Measurements from ENCODE around the gene KLC1. TPM values are rescaled to one million over a fixed set of nuclear protein-coding genes. Genes with fewer than 3 reads are reported as not detected.

KLC1 gene
- total RNA-seq, 2 donors from 2014 or later = 185 to 201 TPM

GRCh38 chr14:103728721-103729120, 99.7 kb downstream of the KLC1 start:
- Histone ChIP-seq H3K27me3 (no peaks in the 10 kb centered on the region), H3K27ac (no peak overlapping the region), H3K4me1 (peaks cover 0 to 35% of the 10 kb centered on the region in 2 donors), H3K9me3 (no peaks in the 10 kb centered on the region), H3K4me3 (no peak overlapping the region), H3K36me3 (peaks cover 48% of the 10 kb centered on the region)
- TF ChIP-seq, protein P1, sequence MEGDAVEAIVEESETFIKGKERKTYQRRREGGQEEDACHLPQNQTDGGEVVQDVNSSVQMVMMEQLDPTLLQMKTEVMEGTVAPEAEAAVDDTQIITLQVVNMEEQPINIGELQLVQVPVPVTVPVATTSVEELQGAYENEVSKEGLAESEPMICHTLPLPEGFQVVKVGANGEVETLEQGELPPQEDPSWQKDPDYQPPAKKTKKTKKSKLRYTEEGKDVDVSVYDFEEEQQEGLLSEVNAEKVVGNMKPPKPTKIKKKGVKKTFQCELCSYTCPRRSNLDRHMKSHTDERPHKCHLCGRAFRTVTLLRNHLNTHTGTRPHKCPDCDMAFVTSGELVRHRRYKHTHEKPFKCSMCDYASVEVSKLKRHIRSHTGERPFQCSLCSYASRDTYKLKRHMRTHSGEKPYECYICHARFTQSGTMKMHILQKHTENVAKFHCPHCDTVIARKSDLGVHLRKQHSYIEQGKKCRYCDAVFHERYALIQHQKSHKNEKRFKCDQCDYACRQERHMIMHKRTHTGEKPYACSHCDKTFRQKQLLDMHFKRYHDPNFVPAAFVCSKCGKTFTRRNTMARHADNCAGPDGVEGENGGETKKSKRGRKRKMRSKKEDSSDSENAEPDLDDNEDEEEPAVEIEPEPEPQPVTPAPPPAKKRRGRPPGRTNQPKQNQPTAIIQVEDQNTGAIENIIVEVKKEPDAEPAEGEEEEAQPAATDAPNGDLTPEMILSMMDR (IDR thresholded peaks at IDR 0.05) = no peak
- DNase-seq (ENCODE audit: low spot score) = no peak

DNA sequence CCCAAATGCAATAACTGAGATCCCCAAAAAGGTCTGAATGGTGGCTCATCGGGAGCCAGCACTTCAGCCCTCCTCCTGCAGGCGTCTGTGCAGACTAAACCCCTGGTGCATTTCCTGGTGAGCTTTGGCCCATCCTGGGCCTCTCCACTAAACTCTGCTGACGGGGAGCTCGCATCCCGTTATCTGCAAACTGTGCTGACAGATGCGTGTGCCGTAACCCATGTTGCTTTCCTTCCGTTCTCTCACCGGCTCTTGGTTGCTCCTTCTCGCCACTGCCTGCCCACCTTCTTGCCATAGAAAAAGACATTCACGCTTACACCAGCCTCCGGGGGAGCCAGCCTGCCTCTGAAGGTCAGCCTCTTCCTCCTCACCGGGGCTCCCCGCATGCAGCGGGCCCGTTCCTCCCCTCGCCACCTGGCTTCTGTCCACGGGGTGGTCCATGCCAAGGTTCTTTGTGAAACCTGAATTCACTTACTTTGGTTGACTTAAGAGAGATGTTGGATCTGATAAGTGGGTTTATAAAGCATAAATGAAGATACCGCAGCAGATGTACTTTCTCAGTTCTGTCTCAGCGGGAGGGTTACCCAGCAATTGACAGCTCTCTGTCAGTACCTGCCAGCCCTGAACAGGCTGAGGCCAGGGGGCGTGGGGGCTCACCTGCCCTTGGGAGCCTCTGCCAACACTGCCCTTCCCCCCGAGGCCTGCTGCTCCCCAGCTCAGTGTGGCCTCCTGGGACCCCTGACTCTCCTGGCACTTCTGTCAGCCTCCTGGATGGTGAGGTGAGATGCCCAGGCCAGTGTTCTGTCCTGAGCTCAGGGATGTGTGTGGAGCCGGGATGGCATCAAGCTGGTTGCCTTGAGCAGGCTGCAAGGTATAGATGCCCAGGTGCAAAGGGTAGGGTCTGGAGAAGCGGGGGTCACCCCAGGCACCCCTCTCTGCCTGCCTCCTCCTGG, 100.8 kb downstream of the KLC1 start:
- TF ChIP-seq, protein P1 (IDR thresholded peaks at IDR 0.05) = no peak
- no peak for DNase-seq (ENCODE audit: low spot score)
- H3K4me1 ChIP-seq = peaks cover 0 to 31% of the 10 kb centered on the region in 2 donors
- H3K9me3 ChIP-seq = no peaks in the 10 kb centered on the region
- peak overlapping the region; percentile 54 to 61 for H3K27ac ChIP-seq
- H3K36me3 ChIP-seq = peaks cover 59% of the 10 kb centered on the region
- no peak overlapping the region for H3K4me3 ChIP-seq
- H3K27me3 ChIP-seq = no peaks in the 10 kb centered on the region

- TF ChIP-seq, protein P1 (IDR thresholded peaks at IDR 0.05) = no peak
- H3K27me3 ChIP-seq = no peaks in the 10 kb centered on the region
- peak overlapping the region; percentile 54 to 61 for H3K27ac ChIP-seq
- H3K9me3 ChIP-seq = no peaks in the 10 kb centered on the region
- no peak overlapping the region for H3K4me3 ChIP-seq
- peaks cover 0 to 31% of the 10 kb centered on the region in 2 donors for H3K4me1 ChIP-seq
- no peak for DNase-seq (ENCODE audit: low spot score)
- H3K36me3 ChIP-seq = peaks cover 67% of the 10 kb centered on the region
Observed at GRCh38 chr14:103730490-103731035, 101.6 kb downstream of the KLC1 start.

- TF ChIP-seq, protein P1 (IDR thresholded peaks at IDR 0.05) = no peak
- H3K27me3 ChIP-seq = no peaks in the 10 kb centered on the region
- peaks cover 0 to 37% of the 10 kb centered on the region in 2 donors for H3K4me1 ChIP-seq
- DNase-seq (ENCODE audit: low spot score) = no peak
- H3K36me3 ChIP-seq = peaks cover 74% of the 10 kb centered on the region
- peak overlapping the region in 1 of 2 donors; percentile 33 for H3K27ac ChIP-seq
- H3K4me3 ChIP-seq = no peak overlapping the region
- no peaks in the 10 kb centered on the region for H3K9me3 ChIP-seq
Observed at GRCh38 chr14:103731481-103731880, 102.5 kb downstream of the KLC1 start.

DNA sequence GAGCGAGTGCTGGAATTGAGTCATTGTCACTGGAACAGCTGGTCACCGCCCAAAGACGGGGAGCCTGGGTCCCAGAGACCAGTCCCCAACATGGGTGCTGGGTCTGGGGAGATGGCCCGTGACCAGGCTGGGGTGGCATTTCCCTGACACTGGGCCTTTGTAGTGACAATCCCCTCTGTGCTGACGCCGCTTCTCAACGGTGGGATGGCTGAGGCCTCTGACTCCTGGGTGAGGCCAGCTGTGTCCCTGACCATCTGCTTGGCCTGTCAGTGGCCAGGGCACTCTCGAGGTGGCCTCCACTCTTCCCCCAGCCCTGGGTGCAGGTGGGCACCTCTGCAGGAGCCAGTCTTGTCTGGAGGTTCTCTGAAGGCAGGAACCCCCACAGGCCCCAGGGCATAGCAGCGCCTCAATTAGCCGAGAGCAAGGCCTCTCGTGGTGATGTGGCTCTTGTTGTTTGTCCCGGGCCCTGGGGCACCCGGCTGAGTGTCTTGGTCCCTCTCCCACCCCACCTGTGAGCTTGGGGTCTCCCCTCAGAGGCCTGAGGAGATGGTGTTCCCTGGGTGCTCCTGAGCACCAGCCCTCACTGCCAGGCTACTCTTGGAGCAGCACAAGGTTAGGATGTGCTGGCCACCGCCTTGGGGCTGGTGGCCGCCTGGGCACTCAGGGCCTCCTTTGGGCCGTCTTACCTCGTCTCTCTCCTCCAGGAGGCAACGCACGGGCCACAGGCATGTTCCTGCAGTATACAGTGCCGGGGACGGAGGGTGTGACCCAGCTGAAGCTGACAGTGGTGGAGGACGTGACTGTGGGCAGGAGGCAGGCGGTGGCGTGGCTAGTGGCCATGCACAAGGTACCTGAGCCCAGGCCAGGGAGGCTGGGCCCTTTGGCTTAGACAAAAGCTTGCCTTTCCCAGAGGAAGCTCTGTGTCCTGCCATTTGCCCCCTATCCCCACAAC, 103.2 kb downstream of the KLC1 start:
- Histone ChIP-seq H3K27ac (no peak overlapping the region), H3K4me1 (peaks cover 0 to 40% of the 10 kb centered on the region in 2 donors), H3K9me3 (no peaks in the 10 kb centered on the region), H3K36me3 (peaks cover 81% of the 10 kb centered on the region), H3K4me3 (no peak overlapping the region), H3K27me3 (no peaks in the 10 kb centered on the region)
- DNase-seq (ENCODE audit: low spot score) = no peak
- TF ChIP-seq, protein P1 (IDR thresholded peaks at IDR 0.05) = no peak

Measured in right atrium auricular region (tissue), 2 donors.